Left lobe of liver (tissue), 1 donor: ENCODE measurements around the gene CEP57L1. TPM values are rescaled to one million over a fixed set of nuclear protein-coding genes. Genes with fewer than 3 reads are reported as not detected.

Source experiments
- total RNA-seq: library from RNA; stranded (reverse); gene quantifications from one replicate; pipeline ENCODE4 v1.2.1, GENCODE V29; 2021
- donor health status: DM: no; HTN: yes; CAD: no.

The CEP57L1 gene
- total RNA-seq, 1 donor from 2014 or later, result 7.2 TPM

Other genes with a start within 250 kb of the CEP57L1 start
- gene ARMC2, start 247.1 kb upstream of the CEP57L1 start, total RNA-seq, result 1.1 TPM
- 10.5 TPM for gene SESN1, start 661 bp upstream of the CEP57L1 start, total RNA-seq